GM12864 (cell line): ENCODE data around the gene CDH4.

ENCODE experiments used
- DNase-seq: peaks from one replicate; pipeline ENCODE4 v3.0.0-alpha.2; 2011; ENCODE audit warnings: low read depth
- H3K4me3 ChIP-seq: 2 replicates; pipeline ENCODE4 v1.5.1; 2011; ENCODE audit warnings: mild to moderate bottlenecking, low read depth, low read length, control low read depth
- CTCF ChIP-seq: IDR thresholded peaks from 2 replicates; pipeline ENCODE4 v1.5.1; 2011; ENCODE audit warnings: low read depth, mild to moderate bottlenecking, moderate library complexity, low read length, control low read depth, inconsistent platforms; ENCODE audit errors: missing control alignments

The CDH4 gene

GRCh38 chr20:61609461-61609860, 357.4 kb downstream of the CDH4 start:
- no peak for TF ChIP-seq CTCF
- DNase-seq: no peak
- H3K4me3 ChIP-seq: no peak overlapping the region

- H3K4me3 ChIP-seq: no peak overlapping the region
- TF ChIP-seq CTCF: no peak
- DNase-seq: no peak
These were observed 359.5 kb downstream of the CDH4 start for GRCh38 chr20:61611401-61612180.

GRCh38 chr20:61613917-61614705, 362.1 kb downstream of the CDH4 start:
- no peak for TF ChIP-seq CTCF
- no peak overlapping the region for H3K4me3 ChIP-seq
- no peak for DNase-seq

- no peak for DNase-seq
- no peak for TF ChIP-seq CTCF
- H3K4me3 ChIP-seq: no peak overlapping the region
These were observed 362.6 kb downstream of the CDH4 start for GRCh38 chr20:61614706-61615100.

- no peak overlapping the region for H3K4me3 ChIP-seq
- TF ChIP-seq CTCF: no peak
- no peak for DNase-seq
These were observed 363.7 kb downstream of the CDH4 start for GRCh38 chr20:61615806-61616205.

GRCh38 chr20:61619751-61620150, 367.7 kb downstream of the CDH4 start:
- no peak for DNase-seq
- TF ChIP-seq CTCF: no peak

GRCh38 chr20:61620174-61620573, 368.1 kb downstream of the CDH4 start:
- no peak for DNase-seq
- H3K4me3 ChIP-seq: no peak overlapping the region
- no peak for TF ChIP-seq CTCF

More at GRCh38 chr20:61619751-61620150, 367.7 kb downstream of the CDH4 start:
- H3K4me3 ChIP-seq: no peak overlapping the region
